Measurements from ENCODE around the gene PIM3.

Gene PIM3

GRCh38 chr22:49946612-49947295 lies 13.8 kb upstream of the PIM3 start:
- H3K9me3 ChIP-seq: no peaks in the 10 kb centered on the region
- TF ChIP-seq CTCF (IDR thresholded peaks at IDR 0.05): no peak
- no peaks in the 10 kb centered on the region for H3K27me3 ChIP-seq
- H3K4me1 ChIP-seq: peaks cover 0 to 34% (median 7%) of the 10 kb centered on the region in 4 donors
- no peak overlapping the region for H3K4me3 ChIP-seq
- intact Hi-C loops (cut with DNase I; ENCODE audit: low total_unique reads): no loop called here
- no peak for DNase-seq
- H3K27ac ChIP-seq: no peak overlapping the region
- no peaks in the 10 kb centered on the region for H3K36me3 ChIP-seq

DNA sequence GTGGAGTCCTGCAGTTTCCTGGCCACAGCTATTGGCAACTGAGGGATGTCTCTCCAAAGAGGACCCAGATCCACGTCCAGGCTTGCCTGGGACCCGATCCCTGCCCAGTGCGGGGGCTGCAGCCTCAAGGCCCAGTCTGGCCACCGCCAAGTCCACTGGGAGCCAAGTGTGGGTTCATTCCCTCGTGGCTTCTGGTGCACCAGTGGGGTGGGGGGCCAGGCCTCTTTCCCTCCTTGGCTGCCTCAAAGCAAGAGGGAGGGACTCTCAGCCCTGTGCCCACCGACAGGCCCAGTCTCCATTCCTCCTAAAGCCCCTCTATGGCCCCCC lies 13.3 kb upstream of the PIM3 start:
- Histone ChIP-seq H3K36me3 (no peaks in the 10 kb centered on the region), H3K27me3 (no peaks in the 10 kb centered on the region), H3K27ac (no peak overlapping the region), H3K4me3 (no peak overlapping the region), H3K4me1 (peaks cover 0 to 39% (median 12%) of the 10 kb centered on the region in 4 donors), H3K9me3 (no peaks in the 10 kb centered on the region)
- intact Hi-C loops (cut with DNase I; ENCODE audit: low total_unique reads): no loop called here
- TF ChIP-seq CTCF (IDR thresholded peaks at IDR 0.05): no peak
- no peak for DNase-seq

DNA sequence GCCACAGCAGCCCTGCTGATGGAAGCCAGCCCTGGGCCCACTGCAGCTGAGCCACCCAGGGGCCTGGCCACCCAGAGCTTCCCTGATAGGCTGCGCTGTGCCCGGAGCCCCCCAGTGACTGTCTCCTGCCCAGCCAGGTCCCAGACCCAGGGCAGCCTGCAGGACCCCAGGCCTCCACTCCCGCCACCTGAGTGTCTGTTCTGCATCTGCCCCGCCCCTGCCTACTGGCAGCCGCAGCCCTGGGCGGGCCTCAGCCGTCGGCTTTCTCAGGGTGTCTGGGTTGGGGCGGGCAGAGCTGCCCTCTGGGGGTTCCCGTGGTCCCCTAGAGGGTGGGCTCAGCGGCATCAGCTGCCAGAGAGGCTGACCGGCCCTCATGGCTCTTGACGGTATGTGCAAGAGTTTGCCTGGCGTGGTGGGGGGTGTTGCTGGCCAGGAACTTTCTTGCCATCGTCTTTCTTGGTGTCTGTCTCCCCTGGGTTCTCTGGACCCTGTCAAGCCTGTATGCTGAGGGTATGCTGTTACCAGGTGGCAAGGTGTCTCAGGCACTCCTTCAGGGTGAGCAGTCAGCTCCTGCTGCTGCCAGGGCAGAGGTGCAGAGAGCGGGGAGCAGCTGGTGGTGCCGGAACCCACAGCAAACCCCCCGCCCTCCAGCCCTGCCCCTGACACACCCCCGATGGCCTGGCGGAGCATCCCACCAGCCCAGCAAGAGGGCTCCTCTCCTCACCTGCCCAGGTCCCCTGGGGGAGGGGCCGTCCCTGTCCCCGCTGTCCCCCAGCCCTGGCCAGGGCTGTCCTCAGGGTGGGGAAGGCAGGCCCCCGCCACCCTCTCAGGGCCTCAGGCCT lies 12.2 kb upstream of the PIM3 start:
- no peak for TF ChIP-seq CTCF (IDR thresholded peaks at IDR 0.05)
- Histone ChIP-seq H3K36me3 (no peaks in the 10 kb centered on the region), H3K27me3 (no peaks in the 10 kb centered on the region), H3K4me3 (no peak overlapping the region), H3K27ac (no peak overlapping the region), H3K9me3 (no peaks in the 10 kb centered on the region), H3K4me1 (peaks cover 0 to 49% (median 21%) of the 10 kb centered on the region in 4 donors)
- DNase-seq: no peak
- intact Hi-C loops (cut with DNase I; ENCODE audit: low total_unique reads): no loop called here

- H3K4me1 ChIP-seq: peaks cover 0 to 58% (median 26%) of the 10 kb centered on the region in 4 donors
- H3K27me3 ChIP-seq: no peaks in the 10 kb centered on the region
- intact Hi-C loops (cut with DNase I; ENCODE audit: low total_unique reads): no loop called here
- DNase-seq: no peak
- H3K4me3 ChIP-seq: no peak overlapping the region
- no peak for TF ChIP-seq CTCF (IDR thresholded peaks at IDR 0.05)
- H3K36me3 ChIP-seq: no peaks in the 10 kb centered on the region
- no peaks in the 10 kb centered on the region for H3K9me3 ChIP-seq
- H3K27ac ChIP-seq: no peak overlapping the region
Observed at GRCh38 chr22:49948958-49949913, 11.3 kb upstream of the PIM3 start.

DNA sequence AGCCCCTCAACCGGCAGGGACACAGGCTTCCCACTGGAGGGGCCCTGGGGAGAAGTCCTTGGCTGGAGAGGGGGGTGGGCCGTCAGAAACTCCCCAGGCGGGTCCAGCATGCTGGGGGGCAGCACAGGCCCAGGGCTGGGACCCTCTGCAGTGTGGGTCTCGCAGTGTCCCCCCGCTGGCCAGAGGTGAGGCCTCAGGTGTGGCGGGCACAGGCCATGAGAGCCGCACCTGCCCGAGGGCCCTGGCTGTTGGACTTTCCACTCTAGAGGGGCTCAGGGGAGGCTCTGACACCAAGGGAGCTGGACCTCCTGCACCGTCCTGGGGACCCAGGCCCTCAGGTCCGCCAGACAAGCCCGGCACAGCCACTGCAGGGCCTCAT lies 10.7 kb upstream of the PIM3 start:
- intact Hi-C loops (cut with DNase I; ENCODE audit: low total_unique reads): no loop called here
- DNase-seq: no peak
- Histone ChIP-seq H3K9me3 (no peaks in the 10 kb centered on the region), H3K27ac (no peak overlapping the region), H3K27me3 (no peaks in the 10 kb centered on the region), H3K4me1 (peaks cover 0 to 65% (median 29%) of the 10 kb centered on the region in 4 donors), H3K4me3 (no peak overlapping the region), H3K36me3 (no peaks in the 10 kb centered on the region)
- TF ChIP-seq CTCF (IDR thresholded peaks at IDR 0.05): no peak
